Femur (tissue), 1 donor: ENCODE results near the gene NFKBIB.
"Not testable (repeated sequence)": the region's sequence is repeated elsewhere in the genome, so short reads cannot be mapped to it uniquely, and the experiment has no call there.

ENCODE experiments used
- DNase-seq: peaks from one replicate; pipeline ENCODE4 v3.0.0-alpha.2; 2017

NFKBIB gene

DNA sequence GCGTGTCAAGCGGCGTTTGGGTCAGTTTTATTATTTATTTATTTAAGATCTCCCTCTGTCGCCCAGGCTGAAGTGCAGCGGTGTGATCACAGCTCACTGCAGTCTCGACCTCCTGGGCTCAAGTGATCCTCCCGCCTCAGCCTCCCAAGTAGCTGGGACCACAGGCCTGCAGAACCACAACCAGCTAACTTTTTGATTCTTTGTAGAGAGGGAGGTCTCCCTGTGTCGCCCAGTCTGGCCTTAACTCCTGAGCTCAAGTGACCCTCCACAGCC, 31.7 kb downstream of the NFKBIB start:
- DNase-seq: no peak

DNA sequence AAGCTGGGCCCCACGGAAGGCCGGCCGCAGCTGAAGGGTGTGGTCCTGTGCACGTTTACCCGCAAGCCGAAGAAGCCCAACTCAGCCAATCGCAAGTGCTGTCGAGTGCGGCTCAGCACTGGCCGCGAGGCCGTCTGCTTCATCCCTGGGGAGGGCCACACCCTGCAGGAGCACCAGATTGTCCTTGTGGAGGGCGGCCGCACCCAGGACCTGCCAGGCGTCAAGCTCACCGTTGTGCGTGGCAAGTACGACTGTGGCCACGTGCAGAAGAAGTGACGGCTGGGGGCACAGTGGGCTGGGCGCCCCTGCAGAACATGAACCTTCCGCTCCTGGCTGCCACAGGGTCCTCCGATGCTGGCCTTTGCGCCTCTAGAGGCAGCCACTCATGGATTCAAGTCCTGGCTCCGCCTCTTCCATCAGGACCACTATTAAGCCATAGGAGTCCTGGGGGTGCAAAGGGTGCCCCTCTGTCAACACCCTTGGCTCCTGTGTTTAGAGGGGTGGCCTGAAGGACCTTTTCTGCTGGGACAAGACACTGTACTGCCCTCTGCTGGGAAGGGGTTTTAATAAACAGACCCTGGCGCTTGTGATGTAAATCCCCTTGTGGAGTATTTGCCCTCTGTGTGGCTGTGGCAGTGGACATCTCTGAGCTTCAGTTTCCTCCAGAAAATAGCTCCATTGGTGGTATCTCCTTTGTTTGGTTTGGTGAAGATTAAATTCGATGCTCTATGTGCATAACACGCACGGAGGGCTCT, 32.8 kb downstream of the NFKBIB start:
- DNase-seq: no peak

DNA sequence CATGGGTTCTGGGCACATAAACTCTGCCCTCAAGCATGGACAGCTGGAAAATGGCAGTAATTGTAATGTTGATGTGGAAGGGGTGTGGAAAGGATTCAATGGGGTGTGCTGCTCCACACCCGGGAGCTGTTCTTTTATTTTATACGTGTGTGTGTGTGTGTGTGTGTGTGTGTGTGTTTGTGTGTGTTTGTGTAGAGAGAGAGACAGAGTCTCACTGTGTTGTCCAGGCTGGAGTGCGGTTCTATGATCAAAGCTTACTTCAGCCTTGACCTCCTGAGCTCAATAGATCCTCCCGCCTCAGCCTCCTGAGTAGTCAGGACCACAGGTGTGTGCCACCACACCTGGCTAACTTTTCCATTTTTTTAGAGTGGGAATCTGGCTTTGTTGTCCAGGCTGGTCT, 33.8 kb downstream of the NFKBIB start:
- no peak for DNase-seq

GRCh38 chr19:38939957-38940356, 40.2 kb downstream of the NFKBIB start:
- no peak for DNase-seq

GRCh38 chr19:38941466-38941865, 41.7 kb downstream of the NFKBIB start:
- not testable (repeated sequence) for DNase-seq

- DNase-seq: no peak
These were observed 42.2 kb downstream of the NFKBIB start for GRCh38 chr19:38941979-38942378.

DNA sequence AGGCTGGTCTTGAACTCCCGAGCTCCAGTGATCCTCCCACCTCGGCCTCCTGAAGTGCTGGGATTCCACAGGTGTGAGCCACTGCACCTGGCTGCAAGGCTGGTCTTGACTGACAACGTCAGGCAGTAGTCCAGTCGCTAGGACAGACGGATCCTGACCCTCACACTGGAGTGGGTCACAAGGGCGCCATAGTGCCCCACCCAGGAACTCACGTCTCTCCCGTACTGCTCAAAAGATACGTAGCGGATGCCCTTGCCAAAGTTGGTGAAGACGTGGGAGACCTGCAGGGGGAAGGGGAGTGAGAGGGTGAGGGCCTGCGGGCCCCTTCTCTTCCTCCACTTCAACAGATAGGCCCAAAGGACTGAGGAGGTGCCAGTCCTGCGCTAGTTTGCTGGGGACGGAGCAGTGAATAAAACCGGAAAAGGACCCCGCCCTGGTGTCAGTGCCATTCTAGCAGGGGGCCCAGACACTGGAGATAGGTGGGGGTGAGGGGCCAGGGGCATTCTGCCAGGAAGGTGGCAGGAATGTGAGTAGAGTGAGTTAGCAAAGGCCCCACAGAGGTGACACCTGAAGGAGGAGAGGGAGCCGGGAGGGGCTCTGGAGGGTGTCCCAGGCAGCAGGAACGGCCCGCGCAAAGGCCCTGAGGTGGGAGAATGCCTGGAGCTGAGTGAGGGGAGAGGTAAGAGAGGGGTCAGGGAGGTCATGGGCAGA, 42.9 kb downstream of the NFKBIB start:
- no peak for DNase-seq

- peak; percentile 54 for DNase-seq
These were observed 45.3 kb downstream of the NFKBIB start for GRCh38 chr19:38944981-38945506.

DNA sequence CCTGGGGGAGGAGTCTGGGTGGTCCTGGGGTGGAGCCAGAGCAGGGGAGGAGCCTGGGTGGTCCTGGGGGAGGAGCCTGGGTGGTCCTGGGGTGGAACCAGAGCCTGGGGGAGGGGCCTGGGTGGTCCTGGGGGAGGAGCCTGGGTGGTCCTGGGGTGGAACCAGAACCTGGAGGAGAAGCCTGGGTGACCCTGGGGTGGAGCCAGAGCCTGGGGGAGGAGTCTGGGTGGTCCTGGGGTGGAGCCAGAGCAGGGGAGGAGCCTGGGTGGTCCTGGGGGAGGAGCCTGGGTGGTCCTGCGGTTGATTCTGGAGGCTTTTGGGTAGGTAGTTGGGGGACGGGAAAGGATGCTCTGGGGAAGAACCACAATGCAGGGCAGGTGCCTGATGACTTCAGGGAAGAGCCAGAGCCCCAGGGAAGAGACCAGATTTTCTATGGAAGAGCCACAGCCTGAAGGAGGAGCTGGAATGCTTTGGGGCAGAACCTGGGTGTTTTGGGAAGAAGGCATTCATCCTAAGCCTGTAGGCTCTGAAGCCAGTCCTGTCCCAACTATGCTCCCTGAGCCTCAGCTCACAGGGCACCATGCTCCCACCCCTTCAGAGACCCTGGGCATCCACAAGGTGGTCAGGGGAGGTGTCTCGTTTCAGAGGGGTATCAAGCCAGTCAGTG, 45.9 kb downstream of the NFKBIB start:
- DNase-seq: no peak

DNA sequence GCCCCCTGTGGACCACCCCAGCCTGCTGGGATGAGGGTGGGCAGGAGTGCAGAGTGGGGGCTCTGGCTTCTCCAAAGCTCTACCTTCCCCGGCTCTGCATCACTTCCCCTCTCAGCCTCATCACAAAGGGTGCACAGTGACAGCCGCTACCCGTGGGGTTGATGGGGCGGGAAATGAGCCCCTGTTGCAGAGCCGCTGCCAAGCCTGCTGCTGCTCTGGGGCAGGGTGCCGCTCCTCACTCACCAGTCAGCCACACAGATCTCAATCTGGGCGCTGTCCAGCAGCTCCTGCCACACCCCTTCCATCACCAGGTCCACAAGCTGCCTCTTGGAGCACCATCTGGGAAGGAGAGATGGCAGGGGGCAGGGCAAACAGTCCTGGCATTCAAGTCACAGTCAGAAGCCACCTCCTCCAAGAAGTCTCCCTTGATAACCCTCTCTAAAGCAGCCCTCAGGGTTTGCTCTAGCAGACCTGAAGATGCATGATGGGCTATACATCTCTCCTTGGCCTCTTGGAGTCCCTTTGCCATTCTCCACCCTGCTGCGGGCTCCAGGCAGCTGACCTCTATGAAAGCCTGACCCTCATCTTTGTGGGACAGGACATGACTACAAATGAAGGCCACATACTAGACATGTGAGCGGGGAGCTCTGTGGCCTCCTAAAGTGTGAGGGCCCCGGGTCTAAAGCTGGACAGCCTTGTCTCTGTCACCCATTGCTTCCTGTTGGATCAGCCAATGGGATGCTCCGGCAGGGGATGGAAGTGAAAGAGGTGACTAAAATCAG, 46.7 kb downstream of the NFKBIB start:
- no peak for DNase-seq

DNA sequence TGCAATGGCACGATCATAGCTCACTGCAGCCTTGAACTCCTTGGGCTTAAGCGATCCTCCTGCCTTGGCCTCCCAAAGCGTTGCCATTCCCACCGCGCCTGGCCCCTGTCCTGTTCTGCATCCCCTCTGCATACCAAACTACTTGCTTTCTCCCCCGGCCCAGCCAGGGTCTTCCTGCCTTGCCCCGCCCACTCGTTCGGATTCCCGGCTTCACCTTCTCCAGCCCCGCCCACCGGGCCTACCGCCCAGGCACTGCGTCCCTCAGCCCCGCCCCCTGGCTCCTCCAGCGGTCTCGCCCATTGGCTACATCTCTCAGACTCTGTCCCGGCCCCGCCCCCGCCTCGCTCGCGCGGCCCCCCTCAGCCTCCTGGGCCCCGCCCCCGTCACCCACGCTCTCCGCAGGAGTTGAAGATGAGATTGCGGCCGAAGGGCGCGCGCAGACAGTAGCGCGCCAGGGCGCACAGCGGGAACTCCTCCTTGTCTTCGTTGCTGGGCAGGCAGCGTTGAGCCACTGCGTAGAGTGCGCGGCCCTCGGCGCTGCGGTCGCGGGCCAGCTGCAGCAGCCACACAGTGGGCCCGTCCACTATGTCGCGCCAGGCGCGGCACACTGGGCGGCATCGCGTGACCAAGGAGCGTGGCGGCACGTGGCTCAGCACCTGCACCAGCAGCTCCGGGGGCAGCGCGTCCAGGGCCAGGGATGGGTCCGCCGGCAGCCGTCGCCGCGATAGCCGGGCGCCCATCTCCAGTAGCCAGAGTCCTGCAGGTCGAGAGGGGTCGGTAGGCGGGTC, 50.0 kb downstream of the NFKBIB start:
- DNase-seq: peak; percentile 93

DNA sequence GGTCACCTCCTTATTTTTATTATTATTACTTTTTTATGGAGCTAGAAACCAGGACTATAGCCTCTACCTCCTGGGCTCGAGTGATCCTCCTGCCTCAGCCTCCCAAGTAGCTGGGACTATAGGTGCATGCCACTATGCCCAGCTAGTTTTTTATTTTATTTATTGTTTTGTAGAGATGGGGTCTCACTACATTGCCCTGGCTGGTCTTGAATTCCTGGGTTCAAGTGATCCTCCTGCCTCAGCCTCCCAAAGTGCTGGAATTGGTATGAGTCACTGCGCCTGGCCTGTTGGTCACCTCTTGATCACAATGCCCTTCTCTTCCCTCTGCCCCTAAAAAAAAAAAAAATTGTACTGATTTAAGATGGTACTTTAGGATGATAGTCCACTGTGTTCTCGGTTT, 51.4 kb downstream of the NFKBIB start:
- DNase-seq: no peak

DNA sequence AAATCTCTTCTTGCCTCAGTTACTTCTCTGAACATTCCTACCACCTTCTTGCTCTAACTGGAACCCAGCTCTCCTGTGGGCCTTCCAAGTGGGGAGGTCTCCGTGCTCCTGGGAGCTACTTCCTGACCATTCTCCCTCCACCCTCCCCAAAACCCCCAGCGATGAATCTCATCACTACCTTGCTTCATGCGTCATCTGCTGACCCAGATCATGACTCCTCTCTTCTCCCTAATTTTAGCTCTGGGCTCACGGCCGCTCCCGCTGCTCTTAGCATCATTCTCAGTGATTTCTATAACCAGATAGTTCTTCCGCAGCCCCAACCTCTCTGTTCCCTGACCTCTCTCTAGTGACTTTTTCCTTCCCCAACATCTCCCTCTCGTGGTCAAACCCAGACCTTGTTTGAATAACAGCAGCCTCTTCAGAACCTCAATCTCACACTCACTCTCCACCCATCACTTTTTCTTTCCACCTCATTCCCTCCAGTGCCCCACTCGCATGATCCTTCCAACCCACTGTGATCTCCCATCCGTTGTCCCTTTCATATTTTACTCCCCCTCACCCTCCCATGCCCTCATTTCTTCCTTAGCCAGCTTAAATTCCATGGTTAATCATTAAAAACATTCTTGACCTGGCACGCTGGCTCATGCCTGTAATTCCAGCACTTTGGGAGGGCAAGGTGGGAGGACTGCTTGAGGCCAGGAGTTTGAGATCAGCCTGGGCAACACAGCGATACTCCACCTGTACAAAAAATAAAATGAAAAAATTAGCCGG, 52.8 kb downstream of the NFKBIB start:
- DNase-seq: no peak

GRCh38 chr19:38953677-38954076, 53.9 kb downstream of the NFKBIB start:
- no peak for DNase-seq

DNA sequence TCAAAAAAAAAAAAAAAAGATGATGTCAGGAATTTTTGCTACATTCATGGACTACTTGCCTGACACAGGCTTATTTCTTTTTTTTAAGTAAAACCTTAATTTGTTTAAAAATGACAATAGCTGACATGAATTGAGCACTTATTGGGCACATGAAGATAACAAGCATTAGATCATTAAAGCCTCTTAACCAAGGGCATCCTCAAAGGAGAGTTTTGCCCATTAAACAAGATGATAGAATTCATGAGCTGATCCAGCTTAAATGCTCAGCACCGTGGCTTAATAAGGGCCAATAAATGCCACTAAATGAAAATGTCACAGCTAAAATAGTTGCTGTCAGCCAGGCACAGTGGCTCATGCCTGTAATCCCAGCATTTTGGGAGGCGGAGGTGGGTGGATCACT, 56.5 kb downstream of the NFKBIB start:
- no peak for DNase-seq

- DNase-seq: no peak
These were observed 58.5 kb downstream of the NFKBIB start for GRCh38 chr19:38958301-38958700.
